Stimulated activated CD4-positive, alpha-beta T cell treated with anti-CD3 and anti-CD28 coated beads, Interleukin-2, amount 100 ng/mL, for 4 hours (primary cell): ENCODE measurements around the gene SLC37A2.

Experiments used
- DNase-seq: peaks from one replicate; pipeline ENCODE4 v3.0.0-alpha.2; 2020; ENCODE audit warnings: low read depth

Gene SLC37A2

GRCh38 chr11:125071435-125071834 is 8.3 kb downstream of the SLC37A2 start:
- DNase-seq: no peak

DNA sequence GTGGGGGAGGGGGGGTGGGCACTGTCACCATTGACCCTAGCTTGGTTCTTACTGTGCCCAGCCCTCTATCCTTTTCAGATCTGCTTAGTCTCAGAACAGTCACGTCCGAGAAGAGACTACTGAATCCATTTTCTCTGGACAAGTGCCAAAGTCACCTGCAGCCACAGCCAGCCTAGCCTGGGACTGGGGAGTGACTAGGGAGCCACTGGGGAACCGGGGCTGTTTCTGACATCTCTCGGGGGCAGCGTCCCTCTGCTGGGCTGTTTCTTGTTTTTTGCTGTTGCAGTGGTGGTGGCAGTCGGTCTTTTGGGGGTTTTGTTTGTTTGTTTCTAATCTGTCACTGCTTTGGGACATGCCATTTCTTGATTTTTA is 8.7 kb downstream of the SLC37A2 start:
- no peak for DNase-seq

GRCh38 chr11:125072218-125072960 is 9.3 kb downstream of the SLC37A2 start:
- no peak for DNase-seq

DNA sequence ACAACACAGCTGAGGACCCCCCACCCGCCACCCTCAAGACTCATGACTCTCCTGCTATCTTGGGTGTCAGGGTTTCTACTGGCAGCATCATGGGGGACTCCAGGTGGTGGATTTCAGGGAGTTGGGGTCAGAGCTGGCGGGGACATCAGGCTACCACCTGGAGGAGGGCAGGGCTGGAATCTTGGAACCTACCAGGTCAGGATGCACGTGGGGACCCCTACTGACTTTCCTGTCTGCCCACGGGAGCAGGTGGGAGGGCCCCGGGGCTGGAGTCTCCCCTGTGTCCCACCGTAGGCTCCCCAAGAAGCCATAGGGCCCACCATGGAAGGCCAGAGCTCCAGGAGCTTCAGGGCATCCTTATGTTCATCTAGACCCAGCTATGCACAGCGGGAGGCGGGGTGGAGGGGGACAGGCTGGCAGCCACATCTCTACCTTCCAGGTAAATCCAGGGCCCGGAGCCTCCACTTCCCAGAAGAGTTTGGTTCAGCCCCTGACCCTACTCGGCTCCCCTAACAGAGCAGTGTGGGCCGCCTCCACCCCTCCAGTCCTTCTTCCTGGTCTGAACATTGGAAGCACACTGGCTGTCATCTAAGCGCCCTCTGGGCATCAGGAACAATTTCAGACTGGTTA is 10.0 kb downstream of the SLC37A2 start:
- no peak for DNase-seq

DNA sequence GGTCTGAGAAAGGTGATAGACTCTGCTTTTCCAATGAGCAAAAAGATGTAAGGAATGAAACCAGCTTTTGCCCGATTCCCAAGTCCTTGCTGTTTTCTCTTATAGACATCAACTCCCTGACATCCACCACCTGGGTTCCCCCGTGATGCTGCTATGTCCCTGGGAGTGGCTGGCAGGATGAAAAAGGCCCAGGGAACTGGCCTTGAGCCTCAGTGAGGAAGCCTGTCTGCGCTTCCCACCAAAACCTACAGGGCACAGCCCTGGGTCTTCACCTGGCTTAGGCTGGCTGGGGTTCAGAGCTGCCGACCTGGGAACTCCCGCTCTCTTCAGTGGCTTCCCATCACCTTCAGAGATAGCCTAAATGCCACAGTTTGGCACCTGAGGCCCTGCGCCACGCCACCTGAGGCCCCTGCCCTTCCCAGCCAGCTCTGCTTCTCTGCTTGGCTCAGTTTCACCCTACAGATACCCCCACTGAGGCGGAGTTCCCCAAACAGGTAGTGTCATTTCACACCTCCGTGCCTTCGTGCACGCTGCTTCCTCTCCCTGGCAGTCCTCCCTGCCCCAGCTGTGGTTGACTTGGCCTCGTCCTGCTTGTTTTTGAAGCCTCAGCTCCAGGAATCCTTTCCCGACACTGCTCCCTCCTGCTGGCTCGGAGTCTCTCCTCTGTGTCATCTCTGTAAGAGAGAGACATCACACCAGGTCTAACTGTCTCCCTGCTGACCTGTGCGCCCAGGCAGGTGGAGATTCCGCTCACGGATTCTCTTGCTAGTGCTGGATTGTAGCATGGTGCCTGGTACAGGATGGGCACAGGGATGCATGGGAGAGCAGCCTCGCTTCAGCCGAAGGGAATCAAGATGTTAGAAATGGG is 10.7 kb downstream of the SLC37A2 start:
- DNase-seq: no peak

- no peak for DNase-seq
Measured at GRCh38 chr11:125074511-125075241, 11.6 kb downstream of the SLC37A2 start.

- no peak for DNase-seq
Measured at GRCh38 chr11:125075242-125075625, 12.1 kb downstream of the SLC37A2 start.

- DNase-seq: no peak
Measured at GRCh38 chr11:125075900-125076317, 12.8 kb downstream of the SLC37A2 start.

DNA sequence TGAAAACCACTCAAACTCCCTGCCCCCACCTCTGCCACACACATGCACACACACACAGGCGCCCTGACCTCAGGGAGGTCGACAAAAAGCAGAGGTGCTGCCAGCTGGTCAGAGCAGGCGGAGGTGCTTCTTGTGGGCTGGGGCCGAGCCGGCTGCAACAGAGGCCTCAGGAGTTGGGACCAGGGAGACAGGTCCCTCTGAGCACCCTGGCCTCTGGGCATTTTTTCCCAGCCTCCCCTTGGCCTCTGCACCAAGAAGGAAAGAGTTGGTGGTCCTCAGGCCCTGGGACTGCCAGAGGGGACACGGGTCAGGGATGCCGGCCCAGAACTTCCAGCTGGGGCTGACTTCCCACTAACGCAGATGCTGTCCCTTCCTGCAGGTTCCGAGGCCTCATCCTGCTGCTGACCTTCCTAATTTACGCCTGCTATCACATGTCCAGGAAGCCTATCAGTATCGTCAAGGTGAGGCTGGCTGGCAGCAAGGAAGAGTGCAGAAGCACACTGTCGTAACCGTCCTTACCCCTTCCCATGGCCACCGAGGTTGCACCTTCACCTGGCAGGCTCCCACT is 13.4 kb downstream of the SLC37A2 start:
- no peak for DNase-seq

DNA sequence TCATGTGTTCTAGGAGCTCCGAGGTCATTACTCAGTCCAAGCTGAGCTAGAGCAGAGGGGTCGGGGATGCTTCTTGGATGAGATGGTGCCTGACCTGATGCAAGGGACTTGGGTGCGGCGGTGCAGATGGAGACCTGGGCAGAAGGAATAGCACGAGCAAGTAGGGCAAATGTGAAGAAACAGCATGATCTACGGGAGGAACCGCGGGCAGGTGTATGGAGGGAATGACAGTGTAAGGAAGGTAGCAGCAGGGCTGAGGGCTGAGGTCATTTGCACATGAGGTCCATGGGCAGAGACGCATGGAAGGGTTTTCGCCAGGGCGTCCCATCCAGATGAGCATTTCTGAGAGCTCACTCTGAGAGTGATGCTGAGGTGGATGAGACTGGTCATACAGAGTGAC is 14.9 kb downstream of the SLC37A2 start:
- DNase-seq: no peak

DNA sequence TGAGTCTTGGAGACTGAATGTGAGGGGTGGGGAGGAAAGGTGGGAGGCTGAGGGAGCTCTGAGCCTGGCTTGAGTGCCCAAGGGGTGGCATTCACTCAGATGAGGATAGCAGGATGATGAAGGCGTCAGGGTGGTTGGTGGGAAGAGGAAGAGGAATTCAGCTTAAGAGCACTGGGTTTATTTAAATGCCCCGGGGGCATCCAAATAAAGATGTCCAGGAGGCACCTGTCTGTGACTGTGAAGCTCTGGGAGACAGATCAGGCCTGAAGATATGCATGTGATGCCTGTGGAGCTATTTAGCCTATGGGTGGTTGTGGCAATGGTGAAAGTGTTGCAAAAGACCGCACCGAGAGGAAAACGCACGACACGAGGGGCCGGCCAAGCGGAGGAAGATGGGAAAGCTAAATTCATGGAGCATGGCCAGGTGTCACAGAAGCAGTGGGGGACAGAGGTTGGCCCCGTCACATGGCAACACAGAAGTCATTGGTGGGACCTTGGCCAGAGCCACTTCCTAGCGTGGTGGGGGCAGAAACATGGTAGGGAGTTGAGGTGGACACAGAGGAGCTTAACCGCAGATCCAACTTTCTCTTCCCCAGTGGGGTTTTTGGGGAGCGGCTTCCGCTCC is 15.5 kb downstream of the SLC37A2 start:
- no peak for DNase-seq

DNA sequence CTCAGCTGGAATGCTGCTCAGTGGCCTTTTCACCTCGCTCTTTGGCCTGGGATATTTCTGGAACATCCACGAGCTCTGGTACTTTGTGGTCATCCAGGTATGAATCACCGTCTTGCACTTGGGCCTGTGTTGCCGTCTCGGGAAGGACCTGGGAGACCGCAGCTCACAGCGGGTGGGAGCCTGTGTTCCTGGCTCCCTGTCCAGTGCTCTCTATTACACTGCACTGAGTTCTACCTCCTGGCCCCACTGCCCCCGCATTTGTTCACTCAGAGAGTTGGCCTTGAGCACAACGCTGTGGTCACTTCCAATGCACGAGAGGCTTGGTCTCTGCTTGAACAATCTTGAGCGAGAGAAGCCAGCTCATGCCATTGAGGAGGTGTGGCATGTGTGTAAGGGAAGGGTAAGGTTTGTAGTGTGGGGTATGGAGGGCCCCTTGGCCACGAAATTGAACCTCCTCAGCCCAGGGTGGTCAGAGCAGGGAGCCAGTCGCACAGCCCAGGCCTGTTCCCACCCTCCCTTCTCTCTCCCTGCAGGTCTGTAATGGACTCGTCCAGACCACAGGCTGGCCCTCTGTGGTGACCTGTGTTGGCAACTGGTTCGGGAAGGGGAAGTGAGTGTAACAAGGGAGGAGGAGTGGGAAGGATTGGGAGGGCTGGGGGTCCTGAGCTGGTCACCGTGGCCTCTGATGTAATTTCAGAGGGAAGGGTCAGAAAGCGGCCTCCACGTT is 16.2 kb downstream of the SLC37A2 start:
- DNase-seq: no peak

- DNase-seq: no peak
Measured at GRCh38 chr11:125079878-125080530, 16.9 kb downstream of the SLC37A2 start.

DNA sequence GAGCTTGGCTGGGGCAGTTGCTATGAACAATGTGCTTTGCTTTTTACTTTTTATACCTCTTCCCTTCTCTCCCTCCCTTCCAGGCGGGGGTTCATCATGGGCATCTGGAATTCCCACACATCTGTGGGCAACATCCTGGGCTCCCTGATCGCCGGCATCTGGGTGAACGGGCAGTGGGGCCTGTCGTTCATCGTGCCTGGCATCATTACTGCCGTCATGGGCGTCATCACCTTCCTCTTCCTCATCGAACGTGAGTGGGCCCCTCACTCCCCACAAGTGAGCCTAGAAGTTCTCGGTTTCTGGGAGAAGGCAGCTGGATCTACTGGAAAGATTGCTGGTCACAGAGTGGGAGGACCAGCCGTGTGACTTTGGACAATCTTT is 17.4 kb downstream of the SLC37A2 start:
- no peak for DNase-seq

GRCh38 chr11:125081098-125081798 is 18.1 kb downstream of the SLC37A2 start:
- no peak for DNase-seq

GRCh38 chr11:125082040-125082439 is 18.9 kb downstream of the SLC37A2 start:
- no peak for DNase-seq

DNA sequence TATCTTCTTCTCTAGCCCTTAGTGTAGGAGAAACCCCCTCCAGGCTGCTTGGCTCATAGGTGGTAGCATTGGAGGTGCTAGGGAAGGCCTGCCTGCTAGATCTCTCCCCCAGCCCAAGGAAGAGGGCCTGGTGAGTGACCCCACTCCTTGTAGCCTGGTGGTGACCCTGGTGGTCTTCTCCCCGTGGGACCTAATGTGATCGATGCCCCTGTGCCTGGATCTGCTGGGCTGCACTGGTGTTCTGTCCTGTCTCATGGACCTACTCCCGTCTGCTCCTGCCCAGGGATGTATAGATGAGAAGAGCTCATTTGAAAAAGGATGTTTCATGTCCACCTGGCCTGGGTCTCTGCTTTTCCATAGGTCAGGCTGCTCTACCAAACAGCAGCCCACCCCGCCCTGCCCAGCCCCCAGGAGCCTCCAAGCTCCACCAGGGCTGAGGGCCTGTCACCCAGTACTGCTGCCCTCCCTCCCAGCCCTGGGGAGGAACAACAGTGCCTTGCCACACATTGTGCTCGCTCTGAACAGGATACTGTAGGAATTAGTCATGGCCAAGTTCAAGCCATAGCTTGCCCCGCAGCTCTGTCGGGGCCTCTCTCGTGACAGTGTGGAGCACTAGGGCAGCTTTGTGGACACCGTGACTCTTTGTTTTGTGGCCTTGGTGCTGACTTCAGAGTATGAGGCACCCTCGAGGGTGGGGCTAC is 19.7 kb downstream of the SLC37A2 start:
- DNase-seq: no peak

DNA sequence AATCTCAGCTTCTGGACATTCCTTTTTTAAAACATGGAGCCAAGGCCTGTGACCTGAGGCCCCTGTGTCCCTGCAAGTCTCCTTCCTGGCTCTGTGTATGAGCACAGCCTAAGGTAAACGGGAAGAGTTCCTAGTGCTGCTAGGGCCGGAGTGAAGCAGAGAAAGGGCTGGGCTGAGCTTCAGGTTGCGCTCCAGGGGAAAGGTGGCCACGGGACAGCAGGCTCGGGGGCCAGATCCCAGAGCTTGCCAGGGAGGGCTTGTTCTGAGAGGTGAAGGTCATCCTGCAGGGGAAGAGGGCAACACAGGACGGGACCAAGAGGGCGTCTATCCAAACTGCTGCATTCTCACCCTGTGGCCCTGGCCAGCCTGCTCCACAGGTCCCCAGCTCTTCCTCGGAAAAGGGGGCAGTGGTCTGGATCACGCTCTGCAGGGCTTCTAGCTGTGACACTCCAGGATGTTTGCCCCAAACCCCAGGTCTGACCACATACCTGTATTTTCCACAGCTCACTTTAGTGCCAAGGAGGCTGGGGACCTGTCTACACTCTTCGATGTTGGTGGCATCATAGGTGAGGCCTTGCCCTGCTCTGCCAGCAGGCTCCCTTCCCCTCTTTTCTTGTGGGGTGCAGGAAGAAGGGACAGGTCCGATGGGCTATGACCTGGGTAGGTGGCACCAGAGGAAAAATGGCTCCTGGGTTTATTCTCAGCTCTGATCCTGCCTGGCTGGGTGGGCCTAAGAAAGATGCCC is 20.4 kb downstream of the SLC37A2 start:
- DNase-seq: no peak
